MCF 10A (cell line): ENCODE measurements around the gene NPIPB8. TPM values are rescaled to one million over a fixed set of nuclear protein-coding genes. Genes with fewer than 3 reads are reported as not detected.
"Not testable (repeated sequence)": the region's sequence is repeated elsewhere in the genome, so short reads cannot be mapped to it uniquely, and the experiment has no call there.

Source experiments
- BruUV-seq: library from RNA; stranded (reverse); fragments of 400-500 nt; replicated peaks from 2 replicates; lab custom pipeline; 2021; lab: Mats Ljungman, UMichigan
- CTCF ChIA-PET: fragments of 300-600 bp; sonication (Branson Sonifier 250); formaldehyde crosslinking; extraction: SDS; loops from one replicate; lab custom pipeline; 2021; ENCODE audit warnings: antibody characterized with exemption, inconsistent platforms; lab: Yijun Ruan, JAX
- POLR2A ChIA-PET: fragments of 300-600, 350-650 bp; sonication (Branson Sonifier 250); formaldehyde crosslinking; extraction: SDS; loops from one replicate; lab custom pipeline; 2020; ENCODE audit warnings: antibody characterized with exemption, inconsistent platforms; lab: Yijun Ruan, JAX
- DNase-seq: peaks from one replicate; pipeline ENCODE4 v3.0.0-alpha.2; 2018; ENCODE audit not compliant: unreplicated experiment
- H3K27ac Mint-ChIP-seq: one replicate; pipeline ENCODE4 v1.8.0; 2022; ENCODE audit warnings: mild to moderate bottlenecking, low read depth, mixed read lengths; ENCODE audit not compliant: unreplicated experiment
- H3K27me3 Mint-ChIP-seq: one replicate; pipeline ENCODE4 v1.8.0; 2022; ENCODE audit warnings: mixed read lengths; ENCODE audit not compliant: insufficient read depth, unreplicated experiment
- H3K36me3 Mint-ChIP-seq: one replicate; pipeline ENCODE4 v1.8.0; 2022; ENCODE audit warnings: mild to moderate bottlenecking, moderate library complexity, mixed read lengths; ENCODE audit not compliant: insufficient read depth, unreplicated experiment
- H3K4me1 Mint-ChIP-seq: one replicate; pipeline ENCODE4 v1.8.0; 2022; ENCODE audit warnings: mixed read lengths; ENCODE audit not compliant: insufficient read depth, unreplicated experiment
- H3K4me3 Mint-ChIP-seq: one replicate; pipeline ENCODE4 v1.8.0; 2022; ENCODE audit warnings: mild to moderate bottlenecking, moderate library complexity, mixed read lengths; ENCODE audit not compliant: unreplicated experiment
- H3K9me3 Mint-ChIP-seq: one replicate; pipeline ENCODE4 v1.8.0; 2022; ENCODE audit warnings: mixed read lengths; ENCODE audit not compliant: unreplicated experiment
- CTCF ChIP-seq: fragments of 200-600 bp; IDR thresholded peaks from one replicate; pipeline ENCODE4 v1.8.0; 2022; ENCODE audit warnings: antibody characterized with exemption, mild to moderate bottlenecking; ENCODE audit not compliant: unreplicated experiment
- intact Hi-C: fragments of 100-400 bp; cut with micrococcal nuclease; formaldehyde crosslinking; loops from 2 replicates; pipeline ENCODE4 v1.14.1; 2022
- total RNA-seq: library from RNA; stranded (reverse); gene quantifications from 2 replicates; pipeline ENCODE4 v1.2.3, GENCODE V29; 2022

Gene NPIPB8
- total RNA-seq, 1 experiment from 2014 or later = not detected

- no peak for DNase-seq
- Mint-ChIP-seq H3K4me3 (no peak overlapping the region), H3K27ac (no peak overlapping the region), H3K36me3 (peaks cover 2% of the 10 kb centered on the region), H3K9me3 (no peaks in the 10 kb centered on the region), H3K4me1 (peaks cover 4% of the 10 kb centered on the region), H3K27me3 (no peaks in the 10 kb centered on the region)
- BruUV-seq = no TSS peak
- CTCF ChIA-PET = interaction anchor here (0.7 to 1.3 kb wide), 3 partner anchors 10 to 30 kb away, joined by 3 to 5 read pairs (median 4); no protein-coding TSS in a partner anchor
- no peak for TF ChIP-seq CTCF
- intact Hi-C loops = no loop called here
- POLR2A ChIA-PET = no interaction called here
Measured at GRCh38 chr16:28596115-28596630, 41.7 kb upstream of the NPIPB8 start.

DNA sequence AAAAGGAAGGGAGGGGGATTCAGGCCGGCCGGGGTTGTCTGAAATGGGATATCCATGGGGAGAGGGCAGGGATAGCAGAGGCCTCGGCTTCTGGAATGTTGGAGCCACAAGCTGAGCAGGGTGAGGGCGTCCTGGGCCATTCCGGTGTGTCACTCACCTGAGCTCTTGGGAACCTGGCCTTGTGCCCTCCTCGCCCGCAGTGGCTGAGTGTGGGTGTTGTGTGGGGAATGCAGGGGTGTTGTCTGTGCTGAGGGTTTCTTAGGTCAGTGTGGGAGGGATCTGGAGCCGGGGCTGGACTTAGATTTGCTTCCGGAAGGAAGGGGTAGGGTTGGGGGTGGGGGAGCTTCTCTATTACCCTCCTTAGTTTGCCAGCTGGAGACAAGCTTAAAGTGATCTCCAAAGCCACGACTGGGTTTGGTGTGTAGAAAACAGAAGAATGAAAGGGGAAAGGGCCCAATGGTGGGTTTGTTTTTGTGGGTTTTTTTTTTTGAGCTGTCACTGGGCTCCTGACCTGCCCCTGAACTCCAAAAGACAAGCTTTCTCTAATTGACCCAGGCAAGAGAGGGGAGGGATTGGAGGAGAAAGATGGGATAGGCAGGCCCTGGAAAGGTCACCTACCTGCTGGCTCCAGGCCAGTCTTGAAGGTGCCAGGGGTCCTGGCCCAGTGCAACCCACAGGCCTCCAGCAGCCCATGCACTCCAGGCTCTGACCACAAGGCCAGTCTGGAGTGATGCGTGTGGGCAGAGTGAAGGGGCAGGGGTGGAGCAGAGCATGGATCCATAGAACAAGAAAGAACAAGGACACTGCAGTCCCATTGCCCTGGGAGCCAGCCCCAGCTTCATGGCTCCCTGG, 40.8 kb upstream of the NPIPB8 start, which contains the start of gene SULT1A2:
Gene SULT1A2 (minus strand): TSS at position 211 of the 852 bp plus-strand sequence. CDS start 1,120 bp downstream, outside the sequence.
- no TSS peak for BruUV-seq
- Mint-ChIP-seq H3K4me1 (peaks cover 4% of the 10 kb centered on the region), H3K27me3 (no peaks in the 10 kb centered on the region), H3K27ac (no peak within 1 kb of the TSS), H3K4me3 (no peak within 1 kb of the TSS), H3K9me3 (no peaks in the 10 kb centered on the region), H3K36me3 (no peaks in the 10 kb centered on the region)
- intact Hi-C loops = no loop called here
- CTCF ChIA-PET = interaction anchor here (0.6 to 1.3 kb wide), 5 partner anchors 10 to 350 kb away, joined by 3 to 4 read pairs (median 3); no protein-coding TSS in a partner anchor
- DNase-seq = peak; percentile 43
- TF ChIP-seq CTCF = no peak
- POLR2A ChIA-PET = no interaction called here

GRCh38 chr16:28597692-28598261, 40.1 kb upstream of the NPIPB8 start:
- POLR2A ChIA-PET = no interaction called here
- H3K4me3 Mint-ChIP-seq = no peak overlapping the region
- no peaks in the 10 kb centered on the region for H3K36me3 Mint-ChIP-seq
- BruUV-seq = no TSS peak
- TF ChIP-seq CTCF = no peak
- H3K4me1 Mint-ChIP-seq = peaks cover 4% of the 10 kb centered on the region
- no peak overlapping the region for H3K27ac Mint-ChIP-seq
- intact Hi-C loops = no loop called here
- CTCF ChIA-PET = interaction anchor here (0.6 to 1.3 kb wide), 3 partner anchors 11 to 282 kb away, joined by 3 to 4 read pairs (median 3); no protein-coding TSS in a partner anchor
- H3K27me3 Mint-ChIP-seq = no peaks in the 10 kb centered on the region
- DNase-seq = no peak
- no peaks in the 10 kb centered on the region for H3K9me3 Mint-ChIP-seq

GRCh38 chr16:28599377-28600285, 38.2 kb upstream of the NPIPB8 start:
- CTCF ChIA-PET, intact Hi-C loops, H3K36me3 Mint-ChIP-seq, BruUV-seq, POLR2A ChIA-PET, H3K4me1 Mint-ChIP-seq, H3K27me3 Mint-ChIP-seq, H3K4me3 Mint-ChIP-seq, H3K9me3 Mint-ChIP-seq, DNase-seq, H3K27ac Mint-ChIP-seq: not testable (repeated sequence)

- H3K4me3 Mint-ChIP-seq, intact Hi-C loops, H3K4me1 Mint-ChIP-seq, POLR2A ChIA-PET, H3K27ac Mint-ChIP-seq, H3K27me3 Mint-ChIP-seq, H3K36me3 Mint-ChIP-seq, DNase-seq, BruUV-seq, H3K9me3 Mint-ChIP-seq, CTCF ChIA-PET: not testable (repeated sequence)
Measured at GRCh38 chr16:28600965-28601364, 36.9 kb upstream of the NPIPB8 start.

DNA sequence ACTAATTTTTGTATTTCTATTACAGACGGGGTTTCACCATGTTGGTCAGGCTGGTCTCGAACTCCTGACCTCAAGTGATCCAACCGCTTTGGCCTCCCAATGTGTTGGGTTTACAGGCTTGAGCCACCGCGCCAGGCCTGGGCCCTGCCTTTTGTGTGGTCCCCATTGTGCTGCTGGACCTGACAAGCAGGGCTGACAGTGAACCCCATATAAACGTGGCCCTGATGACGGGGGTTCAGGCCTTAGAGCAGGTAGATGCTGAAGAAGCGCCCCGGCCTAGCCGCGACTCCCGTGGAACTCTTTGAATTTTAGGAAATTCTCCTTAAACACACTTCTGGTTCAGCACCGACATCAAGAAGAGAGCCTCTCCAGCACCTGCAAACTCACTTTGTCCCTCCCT, 36.3 kb upstream of the NPIPB8 start:
- DNase-seq, BruUV-seq, intact Hi-C loops: not testable (repeated sequence)

More for the DNA sequence above, 36.3 kb upstream of the NPIPB8 start:
- H3K36me3 Mint-ChIP-seq, H3K9me3 Mint-ChIP-seq, H3K4me3 Mint-ChIP-seq, H3K4me1 Mint-ChIP-seq, H3K27ac Mint-ChIP-seq, H3K27me3 Mint-ChIP-seq, CTCF ChIA-PET, POLR2A ChIA-PET: not testable (repeated sequence)
